Neural cell (in vitro differentiated cells): ENCODE results near the gene SOBP.

Source experiments
- CTCF ChIP-seq: fragments of 450-650 bp; IDR thresholded peaks from 2 replicates; pipeline ENCODE4 v1.5.1; 2014; ENCODE audit warnings: antibody characterized with exemption, mild to moderate bottlenecking, moderate library complexity; ENCODE audit not compliant: poor library complexity, severe bottlenecking
- EP300 ChIP-seq: fragments of 450-650 bp; conservative IDR thresholded peaks from 2 replicates; pipeline ENCODE4 v1.6.1; 2014; ENCODE audit warnings: antibody characterized with exemption, mild to moderate bottlenecking, moderate library complexity; ENCODE audit not compliant: poor library complexity, severe bottlenecking
- MXI1 ChIP-seq: fragments of 450-650 bp; conservative IDR thresholded peaks from 2 replicates; pipeline ENCODE4 v1.6.1; 2014; ENCODE audit warnings: antibody characterized with exemption, mild to moderate bottlenecking; ENCODE audit not compliant: poor library complexity, severe bottlenecking
- POLR2AphosphoS5 ChIP-seq: IDR thresholded peaks from 2 replicates; pipeline ENCODE4 v1.6.1; 2012
- REST ChIP-seq: IDR thresholded peaks from 2 replicates; pipeline ENCODE4 v1.6.1; 2012; ENCODE audit warnings: borderline replicate concordance
- TAF1 ChIP-seq: IDR thresholded peaks from 2 replicates; pipeline ENCODE4 v1.6.1; 2012; ENCODE audit warnings: low read depth

DNA sequence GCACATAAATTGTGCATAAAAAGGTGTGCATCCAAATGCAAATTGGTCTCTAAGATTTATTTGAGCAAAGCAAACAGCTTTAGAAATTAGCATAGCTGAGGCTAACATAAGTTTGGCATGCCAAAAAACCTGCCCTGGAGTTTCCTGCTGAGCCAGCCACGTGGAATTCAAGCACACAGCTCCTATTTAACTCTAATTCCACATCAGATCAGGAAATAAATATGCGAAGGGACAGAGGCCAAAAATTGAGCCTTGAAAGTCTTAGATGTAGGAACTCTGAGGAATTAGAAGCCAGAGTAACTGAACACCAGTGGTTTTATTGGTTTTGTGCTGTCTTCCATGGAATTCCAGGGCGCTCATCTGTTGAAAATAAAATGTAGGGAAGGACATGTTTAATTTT, 19.6 kb downstream of the SOBP start:
- TF ChIP-seq CTCF (no peak), TAF1 (no peak), REST (no peak), POLR2AphosphoS5 (no peak), MXI1 (no peak), EP300 (no peak)
